ENCODE results near the gene PRDM16. TPM values are rescaled to one million over a fixed set of nuclear protein-coding genes. Genes with fewer than 3 reads are reported as not detected.

The PRDM16 gene
- polyA plus RNA-seq, 2 donors, result 0.15 to 0.28 TPM

DNA sequence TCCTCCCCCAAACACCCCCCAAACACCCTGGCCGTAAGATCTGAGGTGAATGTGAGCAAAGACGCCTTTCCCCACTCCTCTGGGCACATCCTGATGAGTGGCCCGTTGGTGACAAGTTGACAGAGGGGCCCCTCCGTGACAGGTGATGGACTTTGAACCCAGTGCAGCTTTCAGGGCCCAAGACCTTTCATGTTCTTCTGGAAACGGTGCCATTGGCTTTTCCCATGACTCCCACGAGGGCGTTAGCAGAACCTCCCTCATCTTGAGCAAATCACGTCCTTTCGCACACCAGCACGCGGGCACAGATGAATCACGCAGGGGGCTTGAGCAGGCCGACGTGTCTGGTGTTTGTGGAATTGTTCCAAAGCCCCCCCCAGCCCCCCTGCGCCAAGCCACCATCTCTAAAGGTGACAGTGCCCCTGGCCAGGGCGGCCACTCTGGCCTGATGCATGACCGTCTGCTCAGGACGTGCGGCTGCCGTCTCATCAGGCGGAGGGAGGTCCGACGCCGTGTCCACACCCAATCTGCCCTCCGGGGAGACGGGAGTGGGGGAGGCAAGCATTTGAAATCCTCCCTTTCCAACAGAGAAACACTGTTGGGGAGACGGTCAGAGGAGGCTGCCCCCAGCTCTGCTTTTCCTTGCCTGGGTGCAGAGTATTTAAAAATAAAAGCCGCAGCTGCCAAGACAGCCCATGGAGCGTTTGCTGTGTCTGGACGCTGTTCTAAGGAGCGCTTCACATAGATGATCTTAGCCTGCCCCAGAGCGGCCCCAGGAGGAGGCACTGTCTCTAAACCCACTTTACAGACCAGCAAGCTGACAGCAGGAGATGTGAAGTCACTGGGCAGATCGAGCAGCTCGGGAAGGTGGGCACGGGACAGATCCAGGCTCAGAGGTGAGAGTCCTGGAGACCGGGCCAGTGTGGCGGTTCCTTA, 287.2 kb downstream of the PRDM16 start:
- no peaks in the 10 kb centered on the region for H3K27me3 ChIP-seq (ENCODE audit: control insufficient read depth in 1 of 2, insufficient read depth in 2 of 2, low read length in 2 of 2)
- 75 to 76% methylated on average over 37 of the region's 37 CpGs for WGBS, 2 donors
- no peak overlapping the region for H3K4me3 ChIP-seq (ENCODE audit: low read depth in 1 of 2, low read length in 2 of 2)
- H3K27ac ChIP-seq (ENCODE audit: low read depth in 2 of 2, low read length in 1 of 2), result no peak overlapping the region
- no peaks in the 10 kb centered on the region for H3K9me3 ChIP-seq (ENCODE audit: control insufficient read depth in 2 of 2, insufficient read depth in 1 of 2, low read depth in 1 of 2, low read length in 1 of 2)
- no peaks in the 10 kb centered on the region for H3K36me3 ChIP-seq (ENCODE audit: control insufficient read depth in 2 of 2, insufficient read depth in 2 of 2, low read length in 1 of 2)
- H3K4me1 ChIP-seq (ENCODE audit: control insufficient read depth in 2 of 2, insufficient read depth in 2 of 2, low read length in 1 of 2), result peaks cover 0 to 10% of the 10 kb centered on the region in 2 donors

DNA sequence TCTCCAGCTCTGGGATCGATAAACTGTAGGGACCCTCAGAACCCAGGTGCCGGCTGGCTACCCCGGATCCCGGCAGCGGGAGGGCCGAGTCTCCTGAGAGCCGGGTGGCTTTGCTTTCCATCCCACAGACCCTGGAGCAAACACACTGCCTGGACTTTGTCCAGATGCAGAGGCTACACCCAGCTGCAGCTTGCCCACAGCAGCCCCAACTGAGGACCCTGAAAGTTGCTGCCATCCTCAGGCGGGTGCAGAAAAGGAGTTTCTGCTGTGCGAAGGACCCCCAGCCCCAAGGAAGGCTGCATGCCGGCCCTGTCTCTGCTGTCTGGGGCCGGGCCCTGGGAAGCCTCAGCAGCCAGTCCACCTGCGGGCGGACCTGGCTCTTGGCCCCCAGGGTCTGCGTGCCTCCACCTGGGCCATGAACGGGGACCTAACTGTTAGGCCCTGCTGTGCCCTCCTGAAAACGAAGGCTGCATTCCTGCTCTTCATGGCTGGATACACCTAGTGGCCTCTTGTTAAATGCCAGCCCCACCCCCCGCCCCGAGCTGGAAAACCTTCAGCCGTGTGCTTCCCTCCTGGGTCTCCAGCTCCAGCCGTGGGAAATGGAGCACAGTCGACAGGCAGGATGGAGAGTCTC, 287.9 kb downstream of the PRDM16 start:
- Histone ChIP-seq H3K9me3 (ENCODE audit: control insufficient read depth in 2 of 2, insufficient read depth in 1 of 2, low read depth in 1 of 2, low read length in 1 of 2) (no peaks in the 10 kb centered on the region), H3K4me1 (ENCODE audit: control insufficient read depth in 2 of 2, insufficient read depth in 2 of 2, low read length in 1 of 2) (peaks cover 0 to 14% of the 10 kb centered on the region in 2 donors), H3K4me3 (ENCODE audit: low read depth in 1 of 2, low read length in 2 of 2) (no peak overlapping the region), H3K27me3 (ENCODE audit: control insufficient read depth in 1 of 2, insufficient read depth in 2 of 2, low read length in 2 of 2) (no peaks in the 10 kb centered on the region), H3K27ac (ENCODE audit: low read depth in 2 of 2, low read length in 1 of 2) (no peak overlapping the region), H3K36me3 (ENCODE audit: control insufficient read depth in 2 of 2, insufficient read depth in 2 of 2, low read length in 1 of 2) (no peaks in the 10 kb centered on the region)
- 69 to 74% methylated on average over 21 of the region's 21 CpGs for WGBS, 2 donors

DNA sequence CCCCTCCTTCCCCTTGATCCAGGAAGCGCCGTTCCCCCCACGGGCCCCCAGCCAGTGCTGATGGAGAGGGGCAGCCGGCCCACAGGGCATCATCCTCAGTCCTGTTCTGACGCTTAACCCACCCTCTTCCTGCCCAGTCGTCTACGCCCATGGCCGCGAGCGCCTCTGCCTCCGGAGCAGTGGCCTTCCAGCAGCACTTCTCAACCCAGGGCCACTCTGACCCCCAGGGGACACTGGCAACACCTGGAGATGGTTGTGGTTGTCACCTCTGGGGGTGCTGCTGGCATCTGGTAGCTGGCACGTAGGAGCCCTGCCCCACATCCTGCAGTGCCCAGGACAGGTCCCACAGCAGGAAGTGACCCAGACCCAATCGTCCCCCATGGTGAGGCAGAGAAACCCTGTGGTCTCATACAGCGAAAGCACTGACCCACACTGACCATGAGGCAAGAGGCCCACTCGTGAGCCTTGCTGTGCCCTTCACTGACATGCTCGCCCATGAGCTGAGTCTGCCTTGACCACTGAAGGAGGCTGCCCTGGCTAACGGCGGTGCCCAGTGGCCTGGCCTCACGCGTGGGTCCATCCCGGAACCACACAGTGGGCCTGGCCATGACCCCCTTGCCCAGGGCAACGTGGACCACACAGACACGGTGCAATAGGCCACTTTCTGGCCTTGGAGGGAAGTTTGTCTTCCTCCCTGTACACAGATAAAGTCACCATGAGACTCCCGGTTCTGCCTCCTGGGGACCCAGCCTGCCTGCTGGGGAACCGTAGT, 288.7 kb downstream of the PRDM16 start:
- Histone ChIP-seq H3K27ac (ENCODE audit: low read depth in 2 of 2, low read length in 1 of 2) (no peak overlapping the region), H3K4me1 (ENCODE audit: control insufficient read depth in 2 of 2, insufficient read depth in 2 of 2, low read length in 1 of 2) (peaks cover 0 to 14% of the 10 kb centered on the region in 2 donors), H3K9me3 (ENCODE audit: control insufficient read depth in 2 of 2, insufficient read depth in 1 of 2, low read depth in 1 of 2, low read length in 1 of 2) (no peaks in the 10 kb centered on the region), H3K36me3 (ENCODE audit: control insufficient read depth in 2 of 2, insufficient read depth in 2 of 2, low read length in 1 of 2) (no peaks in the 10 kb centered on the region), H3K4me3 (ENCODE audit: low read depth in 1 of 2, low read length in 2 of 2) (no peak overlapping the region), H3K27me3 (ENCODE audit: control insufficient read depth in 1 of 2, insufficient read depth in 2 of 2, low read length in 2 of 2) (no peaks in the 10 kb centered on the region)
- 77 to 79% methylated on average over 24 to 25 of the region's 25 CpGs for WGBS, 2 donors

DNA sequence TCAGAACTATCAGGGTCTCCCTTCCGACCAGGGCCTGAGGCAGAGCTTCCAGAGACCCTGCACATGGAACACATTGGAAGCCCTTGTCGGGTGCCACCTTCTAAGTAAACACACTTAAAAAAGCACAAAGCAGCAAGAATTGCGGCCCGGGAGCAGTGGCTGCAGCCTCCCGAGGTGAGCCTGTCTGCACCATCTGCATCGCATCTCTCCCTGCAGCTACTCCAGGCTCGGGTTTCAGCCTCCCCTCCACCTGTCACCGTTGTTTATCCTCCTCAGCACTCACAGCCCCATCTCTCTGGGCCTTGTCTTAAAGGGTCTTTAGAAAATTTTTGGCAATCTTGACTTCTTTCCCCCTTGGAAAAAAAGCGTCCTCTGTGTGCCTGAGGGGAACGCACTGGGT, 290.3 kb downstream of the PRDM16 start:
- WGBS, 2 donors, result 40 to 55% methylated on average over 10 of the region's 10 CpGs
- Histone ChIP-seq H3K27me3 (ENCODE audit: control insufficient read depth in 1 of 2, insufficient read depth in 2 of 2, low read length in 2 of 2) (no peaks in the 10 kb centered on the region), H3K27ac (ENCODE audit: low read depth in 2 of 2, low read length in 1 of 2) (no peak overlapping the region), H3K9me3 (ENCODE audit: control insufficient read depth in 2 of 2, insufficient read depth in 1 of 2, low read depth in 1 of 2, low read length in 1 of 2) (peaks cover 0 to 2% of the 10 kb centered on the region in 2 donors), H3K36me3 (ENCODE audit: control insufficient read depth in 2 of 2, insufficient read depth in 2 of 2, low read length in 1 of 2) (no peaks in the 10 kb centered on the region), H3K4me3 (ENCODE audit: low read depth in 1 of 2, low read length in 2 of 2) (no peak overlapping the region), H3K4me1 (ENCODE audit: control insufficient read depth in 2 of 2, insufficient read depth in 2 of 2, low read length in 1 of 2) (peaks cover 0 to 11% of the 10 kb centered on the region in 2 donors)

DNA sequence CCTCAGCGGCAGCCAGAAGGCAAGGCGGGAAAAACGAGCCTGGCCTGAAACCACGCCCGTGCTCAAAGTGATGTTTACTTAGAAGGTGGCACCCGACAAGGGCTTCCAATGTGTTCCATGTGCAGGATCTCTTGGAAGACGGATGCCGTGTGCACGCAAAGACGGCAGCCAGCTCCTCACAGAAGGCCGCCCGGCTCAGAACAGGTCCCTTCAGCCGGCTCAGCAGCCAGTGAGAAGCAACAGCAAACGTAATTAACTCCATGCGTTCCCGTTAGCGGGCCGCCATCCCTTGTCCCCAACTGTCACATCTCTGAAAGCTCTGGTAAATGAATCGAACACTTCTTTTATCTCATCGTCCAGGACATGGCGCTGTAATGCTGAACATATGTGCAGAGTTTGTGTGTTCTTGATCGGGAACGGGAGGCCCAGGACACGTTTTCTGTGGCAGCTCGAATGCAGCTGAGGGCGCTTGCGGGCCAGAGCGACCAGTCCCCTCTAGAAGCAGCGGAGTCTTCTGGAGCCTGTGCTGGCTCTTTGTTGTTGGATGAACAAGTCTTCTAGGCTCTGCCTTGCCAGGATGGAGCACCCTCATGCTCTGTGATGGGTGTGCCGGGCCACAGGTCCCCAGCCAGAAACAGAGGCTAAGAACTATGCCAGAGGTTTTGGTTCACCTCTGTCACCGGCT, 290.9 kb downstream of the PRDM16 start:
- Histone ChIP-seq H3K27me3 (ENCODE audit: control insufficient read depth in 1 of 2, insufficient read depth in 2 of 2, low read length in 2 of 2) (no peaks in the 10 kb centered on the region), H3K27ac (ENCODE audit: low read depth in 2 of 2, low read length in 1 of 2) (no peak overlapping the region)
- WGBS, 2 donors, result 53 to 67% methylated on average over 31 of the region's 31 CpGs

DNA sequence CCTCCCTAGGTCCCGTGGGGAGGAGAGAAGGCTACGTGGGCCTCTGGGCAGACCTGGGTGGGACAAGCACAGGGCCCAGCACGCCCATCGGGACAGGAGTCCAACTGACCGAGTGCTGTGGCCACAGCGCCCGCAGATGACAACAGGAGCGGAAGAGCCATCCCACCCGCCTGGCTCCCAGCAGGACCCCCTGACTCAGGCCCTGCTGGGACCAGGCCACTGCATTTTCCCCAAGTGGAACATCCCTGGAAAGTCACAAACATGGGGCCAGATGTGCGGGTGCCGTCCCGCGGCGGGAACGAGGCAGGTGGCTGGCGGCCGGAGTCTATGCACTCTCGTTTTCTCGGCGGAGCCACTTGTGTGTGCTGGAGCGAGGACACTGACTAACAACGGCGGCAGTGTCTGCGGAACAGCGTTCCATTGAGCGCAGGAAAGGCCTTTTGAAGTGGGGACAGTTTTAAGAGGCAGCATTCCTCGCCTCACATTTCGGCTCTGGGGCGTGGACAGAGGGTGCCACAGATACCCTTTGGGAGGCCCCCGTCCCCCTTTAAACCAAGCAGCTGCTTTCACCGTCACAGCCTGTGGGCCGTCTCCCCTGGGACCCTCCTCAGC, 291.7 kb downstream of the PRDM16 start:
- Histone ChIP-seq H3K27me3 (ENCODE audit: control insufficient read depth in 1 of 2, insufficient read depth in 2 of 2, low read length in 2 of 2) (no peaks in the 10 kb centered on the region), H3K4me3 (ENCODE audit: low read depth in 1 of 2, low read length in 2 of 2) (no peak overlapping the region), H3K36me3 (ENCODE audit: control insufficient read depth in 2 of 2, insufficient read depth in 2 of 2, low read length in 1 of 2) (no peaks in the 10 kb centered on the region), H3K27ac (ENCODE audit: low read depth in 2 of 2, low read length in 1 of 2) (no peak overlapping the region), H3K9me3 (ENCODE audit: control insufficient read depth in 2 of 2, insufficient read depth in 1 of 2, low read depth in 1 of 2, low read length in 1 of 2) (peaks cover 0 to 2% of the 10 kb centered on the region in 2 donors), H3K4me1 (ENCODE audit: control insufficient read depth in 2 of 2, insufficient read depth in 2 of 2, low read length in 1 of 2) (peaks cover 0 to 11% of the 10 kb centered on the region in 2 donors)
- WGBS, 2 donors, result 92% methylated on average over 32 of the region's 32 CpGs

More for the DNA sequence above, 290.9 kb downstream of the PRDM16 start:
- Histone ChIP-seq H3K4me3 (ENCODE audit: low read depth in 1 of 2, low read length in 2 of 2) (no peak overlapping the region), H3K9me3 (ENCODE audit: control insufficient read depth in 2 of 2, insufficient read depth in 1 of 2, low read depth in 1 of 2, low read length in 1 of 2) (peaks cover 0 to 2% of the 10 kb centered on the region in 2 donors), H3K4me1 (ENCODE audit: control insufficient read depth in 2 of 2, insufficient read depth in 2 of 2, low read length in 1 of 2) (peaks cover 0 to 11% of the 10 kb centered on the region in 2 donors), H3K36me3 (ENCODE audit: control insufficient read depth in 2 of 2, insufficient read depth in 2 of 2, low read length in 1 of 2) (no peaks in the 10 kb centered on the region)

DNA sequence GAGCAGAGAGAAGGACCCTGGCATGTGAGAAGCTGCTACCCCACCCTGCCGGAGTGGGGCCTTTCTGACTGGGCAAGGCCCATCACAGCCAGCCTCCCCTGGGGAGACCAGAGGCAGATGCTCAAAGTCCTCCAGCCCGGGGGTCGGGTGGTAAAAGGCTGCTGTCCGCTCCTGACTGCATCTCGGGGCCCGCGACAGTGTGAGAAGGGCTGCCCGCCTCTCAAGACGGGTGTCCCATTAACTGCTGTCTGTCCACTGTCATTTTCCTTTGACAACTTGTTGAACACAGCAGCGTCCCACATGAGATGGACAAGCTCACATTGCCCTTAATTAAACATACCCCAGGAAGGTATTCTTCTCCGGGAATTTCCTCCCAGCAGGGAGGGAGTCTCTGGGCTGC, 294.0 kb downstream of the PRDM16 start:
- Histone ChIP-seq H3K4me3 (ENCODE audit: low read depth in 1 of 2, low read length in 2 of 2) (no peak overlapping the region), H3K4me1 (ENCODE audit: control insufficient read depth in 2 of 2, insufficient read depth in 2 of 2, low read length in 1 of 2) (peaks cover 0 to 11% of the 10 kb centered on the region in 2 donors), H3K9me3 (ENCODE audit: control insufficient read depth in 2 of 2, insufficient read depth in 1 of 2, low read depth in 1 of 2, low read length in 1 of 2) (peaks cover 0 to 2% of the 10 kb centered on the region in 2 donors), H3K36me3 (ENCODE audit: control insufficient read depth in 2 of 2, insufficient read depth in 2 of 2, low read length in 1 of 2) (no peaks in the 10 kb centered on the region), H3K27ac (ENCODE audit: low read depth in 2 of 2, low read length in 1 of 2) (no peak overlapping the region), H3K27me3 (ENCODE audit: control insufficient read depth in 1 of 2, insufficient read depth in 2 of 2, low read length in 2 of 2) (no peaks in the 10 kb centered on the region)
- 85% methylated on average over 11 of the region's 11 CpGs for WGBS, 2 donors

DNA sequence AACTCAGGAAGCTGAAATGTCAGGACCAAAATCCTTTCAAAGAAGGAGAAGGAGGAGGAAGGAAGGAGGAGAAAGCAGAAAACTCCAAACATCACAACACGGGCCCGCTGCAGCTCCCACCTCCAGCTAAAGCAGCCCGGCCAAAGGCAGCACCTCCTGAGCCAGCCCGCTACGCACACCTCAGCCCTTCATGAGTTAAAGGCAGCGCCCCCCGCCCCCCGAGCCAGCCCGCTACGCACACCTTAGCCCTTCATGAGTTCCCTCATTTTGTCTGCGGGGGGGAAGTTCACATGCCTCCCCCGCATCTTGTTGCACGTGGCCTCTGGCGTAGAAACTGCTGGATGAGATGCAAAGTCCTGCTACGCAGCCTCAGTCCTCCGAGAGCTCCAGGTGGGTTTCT, 294.8 kb downstream of the PRDM16 start:
- no peaks in the 10 kb centered on the region for H3K27me3 ChIP-seq (ENCODE audit: control insufficient read depth in 1 of 2, insufficient read depth in 2 of 2, low read length in 2 of 2)
- H3K4me3 ChIP-seq (ENCODE audit: low read depth in 1 of 2, low read length in 2 of 2), result no peak overlapping the region
- peaks cover 0 to 2% of the 10 kb centered on the region in 2 donors for H3K9me3 ChIP-seq (ENCODE audit: control insufficient read depth in 2 of 2, insufficient read depth in 1 of 2, low read depth in 1 of 2, low read length in 1 of 2)
- H3K36me3 ChIP-seq (ENCODE audit: control insufficient read depth in 2 of 2, insufficient read depth in 2 of 2, low read length in 1 of 2), result no peaks in the 10 kb centered on the region
- H3K27ac ChIP-seq (ENCODE audit: low read depth in 2 of 2, low read length in 1 of 2), result no peak overlapping the region
- peaks cover 0 to 11% of the 10 kb centered on the region in 2 donors for H3K4me1 ChIP-seq (ENCODE audit: control insufficient read depth in 2 of 2, insufficient read depth in 2 of 2, low read length in 1 of 2)
- 90 to 91% methylated on average over 16 of the region's 16 CpGs for WGBS, 2 donors

Measured in esophagus (tissue), 2 donors.